H9 (cell line): ENCODE measurements around the gene ZNF335. TPM values are rescaled to one million over a fixed set of nuclear protein-coding genes. Genes with fewer than 3 reads are reported as not detected.

ENCODE experiments used
- DNase-seq: peaks from one replicate; pipeline ENCODE4 v3.0.0-alpha.2; 2017
- H2AFZ ChIP-seq: one replicate; pipeline ENCODE4 v1.6.1; 2013; ENCODE audit warnings: mild to moderate bottlenecking, low read length, control low read depth, moderate library complexity
- H2AK5ac ChIP-seq: 2 replicates; pipeline ENCODE4 v1.6.1; 2013; ENCODE audit warnings: low read length, control low read depth, mixed read lengths; ENCODE audit not compliant: insufficient read length
- H2BK120ac ChIP-seq: one replicate; pipeline ENCODE4 v1.6.1; 2013; ENCODE audit warnings: low read depth, mild to moderate bottlenecking, low read length, control low read depth, inconsistent platforms; ENCODE audit not compliant: poor library complexity, severe bottlenecking
- H2BK12ac ChIP-seq: 2 replicates; pipeline ENCODE4 v1.6.1; 2013; ENCODE audit warnings: low read length, control low read depth, mixed read lengths, low read depth; ENCODE audit not compliant: insufficient read length
- H2BK15ac ChIP-seq: 2 replicates; pipeline ENCODE4 v1.6.1; 2013; ENCODE audit warnings: low read depth, low read length, control low read depth
- H2BK20ac ChIP-seq: one replicate; pipeline ENCODE4 v1.6.1; 2013; ENCODE audit warnings: low read depth, mild to moderate bottlenecking, low read length, control low read depth, inconsistent platforms; ENCODE audit not compliant: poor library complexity, severe bottlenecking
- H2BK5ac ChIP-seq: 2 replicates; pipeline ENCODE4 v1.6.1; 2013; ENCODE audit warnings: low read length, control low read depth, mixed read lengths; ENCODE audit not compliant: insufficient read length
- H3K14ac ChIP-seq: 2 replicates; pipeline ENCODE4 v1.6.1; 2013; ENCODE audit warnings: low read length, control low read depth; ENCODE audit not compliant: insufficient read depth
- H3K18ac ChIP-seq: 2 replicates; pipeline ENCODE4 v1.6.1; 2013; ENCODE audit warnings: low read depth, mild to moderate bottlenecking, mixed read lengths, low read length, control low read depth; ENCODE audit not compliant: insufficient read length
- H3K23ac ChIP-seq: 2 replicates; pipeline ENCODE4 v1.6.1; 2013; ENCODE audit warnings: low read length, control low read depth, mixed read lengths, low read depth; ENCODE audit not compliant: insufficient read length
- H3K23me2 ChIP-seq: 2 replicates; pipeline ENCODE4 v1.6.1; 2013; ENCODE audit warnings: low read depth, mild to moderate bottlenecking, mixed read lengths, low read length, control low read depth; ENCODE audit not compliant: insufficient read length, poor library complexity, severe bottlenecking
- H3K27ac ChIP-seq: 2 replicates; pipeline ENCODE4 v1.5.1; 2013; ENCODE audit warnings: low read length, control low read depth, mixed read lengths, low read depth; ENCODE audit not compliant: insufficient read length
- H3K27me3 ChIP-seq: 2 replicates; pipeline ENCODE4 v1.6.1; 2013; ENCODE audit warnings: low read length, control low read depth, inconsistent platforms; ENCODE audit not compliant: insufficient read depth
- H3K4ac ChIP-seq: 2 replicates; pipeline ENCODE4 v1.6.1; 2013; ENCODE audit warnings: low read depth, mild to moderate bottlenecking, control low read depth, inconsistent platforms, low read length, moderate library complexity
- H3K4me1 ChIP-seq: 2 replicates; pipeline ENCODE4 v1.6.1; 2013; ENCODE audit warnings: low read length, control low read depth, inconsistent platforms; ENCODE audit not compliant: insufficient read depth
- H3K4me2 ChIP-seq: 2 replicates; pipeline ENCODE4 v1.6.1; 2013; ENCODE audit warnings: low read length, control low read depth, mixed read lengths; ENCODE audit not compliant: insufficient read length, insufficient read depth
- H3K56ac ChIP-seq: 2 replicates; pipeline ENCODE4 v1.6.1; 2013; ENCODE audit warnings: low read depth, mild to moderate bottlenecking, mixed read lengths, low read length, control low read depth; ENCODE audit not compliant: insufficient read length
- H3K79me1 ChIP-seq: 2 replicates; pipeline ENCODE4 v1.6.1; 2013; ENCODE audit warnings: low read depth, mild to moderate bottlenecking, moderate library complexity, low read length, control low read depth, inconsistent platforms; ENCODE audit not compliant: insufficient read depth, poor library complexity, severe bottlenecking
- H3K79me2 ChIP-seq: 2 replicates; pipeline ENCODE4 v1.6.1; 2013; ENCODE audit warnings: low read length, control low read depth, inconsistent platforms; ENCODE audit not compliant: insufficient read depth
- H3K9ac ChIP-seq: 2 replicates; pipeline ENCODE4 v1.6.1; 2013; ENCODE audit warnings: low read length, control low read depth, mixed read lengths; ENCODE audit not compliant: insufficient read length; ENCODE audit errors: extremely low read depth
- H3K9me3 ChIP-seq: one replicate; pipeline ENCODE4 v1.6.1; 2013; ENCODE audit warnings: low read depth, low read length, inconsistent platforms; ENCODE audit not compliant: control insufficient read depth
- H3T11ph ChIP-seq: one replicate; pipeline ENCODE4 v1.6.1; 2013; ENCODE audit warnings: mild to moderate bottlenecking, low read length, control low read depth, inconsistent platforms
- H4K20me1 ChIP-seq: one replicate; pipeline ENCODE4 v1.6.1; 2013; ENCODE audit not compliant: control insufficient read depth, insufficient read length, insufficient read depth
- H4K5ac ChIP-seq: 2 replicates; pipeline ENCODE4 v1.6.1; 2013; ENCODE audit warnings: low read depth, mild to moderate bottlenecking, mixed read lengths, low read length, control low read depth; ENCODE audit not compliant: insufficient read length
- H4K8ac ChIP-seq: replicated peaks from 2 replicates; pipeline ENCODE4 v1.6.1; 2013; ENCODE audit warnings: low read length, control low read depth, mixed read lengths, low read depth; ENCODE audit not compliant: insufficient read length
- H4K91ac ChIP-seq: 2 replicates; pipeline ENCODE4 v1.6.1; 2013; ENCODE audit warnings: low read depth, mild to moderate bottlenecking, moderate library complexity, mixed read lengths, low read length, control low read depth; ENCODE audit not compliant: insufficient read length
- H3K27ac Mint-ChIP-seq, 3 experiments: 2 replicates in 2 of 3; 3 replicates in 1 of 3; pipeline ENCODE4 v1.8.0; 2020 to 2021; ENCODE audit warnings: mixed read lengths in 3 of 3, mild to moderate bottlenecking in 1 of 3, moderate library complexity in 1 of 3
- H3K27me3 Mint-ChIP-seq: 2 replicates; pipeline ENCODE4 v1.8.0; 2021; ENCODE audit warnings: low read depth, mild to moderate bottlenecking, moderate library complexity, mixed read lengths
- H3K36me3 Mint-ChIP-seq, 3 experiments: 2 replicates in 2 of 3; 3 replicates in 1 of 3; pipeline ENCODE4 v1.8.0; 2020 to 2021; ENCODE audit warnings: low read depth in 3 of 3, mixed read lengths in 3 of 3; ENCODE audit not compliant: insufficient read depth in 1 of 3
- H3K4me1 Mint-ChIP-seq, 2 experiments: 2 replicates each; pipeline ENCODE4 v1.8.0; 2020; ENCODE audit warnings: mixed read lengths in 2 of 2
- H3K4me3 Mint-ChIP-seq, 2 experiments: 2 replicates in 1 of 2; 3 replicates in 1 of 2; pipeline ENCODE4 v1.8.0; 2020 to 2021; ENCODE audit warnings: mild to moderate bottlenecking in 2 of 2, mixed read lengths in 2 of 2, moderate library complexity in 1 of 2
- H3K9me3 Mint-ChIP-seq, 2 experiments: 2 replicates in 1 of 2; 3 replicates in 1 of 2; pipeline ENCODE4 v1.8.0; 2020; ENCODE audit warnings: mild to moderate bottlenecking in 2 of 2, mixed read lengths in 2 of 2, moderate library complexity in 1 of 2
- WGBS: extraction: QIAGEN DNeasy Blood & Tissue Kit; methylation state at CpG from one replicate; pipeline ENCODE4 v1.1.7; 2013; ENCODE audit warnings: missing lambda C conversion rate, low lambda C conversion rate, mixed read lengths; ENCODE audit not compliant: insufficient read length; ENCODE audit errors: extremely low coverage; 5-methylcytosine and 5-hydroxymethylcytosine counted together
- total RNA-seq: library from RNA; stranded (reverse); gene quantifications from 2 replicates; pipeline ENCODE4 v1.2.1, GENCODE V29; 2021
- TF ChIP-seq, protein P1 (sequence below): fragments of 200-600 bp; sonication (generic); conservative IDR thresholded peaks from 3 replicates; pipeline ENCODE4 v1.8.0; 2021; ENCODE audit warnings: antibody characterized with exemption, mild to moderate bottlenecking

Gene ZNF335
- total RNA-seq, 1 experiment from 2014 or later, result 21.1 TPM

- Histone ChIP-seq H3K4ac (no peak overlapping the region), H2BK120ac (no peak overlapping the region), H3K56ac (no peak overlapping the region), H3K4me2 (no peak overlapping the region), H4K20me1 (peaks cover 2% of the 10 kb centered on the region), H2AK5ac (no peak overlapping the region), H2BK15ac (no peak overlapping the region), H3K79me2 (no peaks in the 10 kb centered on the region), H2AFZ (no peak overlapping the region), H2BK5ac (no peak overlapping the region), H3T11ph (no peak overlapping the region), H2BK12ac (no peak overlapping the region), H3K4me1 (no peaks in the 10 kb centered on the region), H4K91ac (no peak overlapping the region), H3K14ac (no peak overlapping the region), H3K9me3 (no peaks in the 10 kb centered on the region), H3K27me3 (no peaks in the 10 kb centered on the region), H4K8ac (no peak overlapping the region), H2BK20ac (no peak overlapping the region), H3K18ac (no peak overlapping the region), H4K5ac (no peak overlapping the region), H3K27ac (no peak overlapping the region), H3K23ac (no peak overlapping the region), H3K23me2 (no peaks in the 10 kb centered on the region), H3K79me1 (no peaks in the 10 kb centered on the region), H3K9ac (no peak overlapping the region)
- Mint-ChIP-seq H3K36me3 (peaks cover 25 to 71% (median 66%) of the 10 kb centered on the region in 3 experiments), H3K4me3 (no peak overlapping the region), H3K9me3 (no peaks in the 10 kb centered on the region), H3K27ac (no peak overlapping the region), H3K4me1 (peaks cover 2 to 8% of the 10 kb centered on the region in 2 experiments), H3K27me3 (no peaks in the 10 kb centered on the region; the same call in 1 of the 2 replicates)
- DNase-seq, result no peak
- WGBS, result no CpG with 5 or more reads among the region's 6 CpGs
- TF ChIP-seq, protein P1, sequence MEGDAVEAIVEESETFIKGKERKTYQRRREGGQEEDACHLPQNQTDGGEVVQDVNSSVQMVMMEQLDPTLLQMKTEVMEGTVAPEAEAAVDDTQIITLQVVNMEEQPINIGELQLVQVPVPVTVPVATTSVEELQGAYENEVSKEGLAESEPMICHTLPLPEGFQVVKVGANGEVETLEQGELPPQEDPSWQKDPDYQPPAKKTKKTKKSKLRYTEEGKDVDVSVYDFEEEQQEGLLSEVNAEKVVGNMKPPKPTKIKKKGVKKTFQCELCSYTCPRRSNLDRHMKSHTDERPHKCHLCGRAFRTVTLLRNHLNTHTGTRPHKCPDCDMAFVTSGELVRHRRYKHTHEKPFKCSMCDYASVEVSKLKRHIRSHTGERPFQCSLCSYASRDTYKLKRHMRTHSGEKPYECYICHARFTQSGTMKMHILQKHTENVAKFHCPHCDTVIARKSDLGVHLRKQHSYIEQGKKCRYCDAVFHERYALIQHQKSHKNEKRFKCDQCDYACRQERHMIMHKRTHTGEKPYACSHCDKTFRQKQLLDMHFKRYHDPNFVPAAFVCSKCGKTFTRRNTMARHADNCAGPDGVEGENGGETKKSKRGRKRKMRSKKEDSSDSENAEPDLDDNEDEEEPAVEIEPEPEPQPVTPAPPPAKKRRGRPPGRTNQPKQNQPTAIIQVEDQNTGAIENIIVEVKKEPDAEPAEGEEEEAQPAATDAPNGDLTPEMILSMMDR, result no peak
Measured at GRCh38 chr20:45943613-45944012, 28.4 kb downstream of the ZNF335 start.
